GM18498 (cell line): Measurements from ENCODE around the gene CSHL1.
"Not testable (repeated sequence)": the region's sequence is repeated elsewhere in the genome, so short reads cannot be mapped to it uniquely, and the experiment has no call there.

Source experiments
- ATAC-seq: cut with Tn5 transposase; IDR thresholded peaks from one replicate; pipeline ENCODE4 v1.9.1; 2021; ENCODE audit warnings: mild to moderate bottlenecking, moderate library complexity; ENCODE audit not compliant: unreplicated experiment

Gene CSHL1

GRCh38 chr17:63941162-63941561 lies 30.1 kb upstream of the CSHL1 start:
- no peak for ATAC-seq

- ATAC-seq = no peak
These were observed 29.5 kb upstream of the CSHL1 start for GRCh38 chr17:63940584-63940983.

GRCh38 chr17:63939884-63940283 lies 28.8 kb upstream of the CSHL1 start:
- ATAC-seq = no peak

GRCh38 chr17:63939401-63939800 lies 28.3 kb upstream of the CSHL1 start:
- no peak for ATAC-seq

- ATAC-seq = no peak
These were observed 26.9 kb upstream of the CSHL1 start for GRCh38 chr17:63937920-63938319.

- no peak for ATAC-seq
These were observed 26.3 kb upstream of the CSHL1 start for GRCh38 chr17:63937319-63937718.

GRCh38 chr17:63934183-63935112 lies 23.4 kb upstream of the CSHL1 start:
- ATAC-seq = no peak

GRCh38 chr17:63933598-63933997 lies 22.5 kb upstream of the CSHL1 start:
- ATAC-seq = no peak

GRCh38 chr17:63932721-63933120 lies 21.7 kb upstream of the CSHL1 start:
- ATAC-seq = peak; percentile 5

- ATAC-seq = peak; percentile 88
These were observed 21.0 kb upstream of the CSHL1 start, which contains the start of gene CD79B for GRCh38 chr17:63931981-63932561. CD79B (minus strand) TSS chr17:63932331; CDS start chr17:63932261, 70 bp downstream.

GRCh38 chr17:63930951-63931575 lies 20.0 kb upstream of the CSHL1 start:
- ATAC-seq = no peak

GRCh38 chr17:63929860-63930766 lies 19.1 kb upstream of the CSHL1 start:
- ATAC-seq = no peak

- no peak for ATAC-seq
These were observed 18.1 kb upstream of the CSHL1 start for GRCh38 chr17:63928966-63929695.

GRCh38 chr17:63928172-63928666 lies 17.2 kb upstream of the CSHL1 start:
- no peak for ATAC-seq

GRCh38 chr17:63927464-63928171 lies 16.6 kb upstream of the CSHL1 start:
- ATAC-seq = no peak

- no peak for ATAC-seq
These were observed 15.1 kb upstream of the CSHL1 start for GRCh38 chr17:63926164-63926563.

GRCh38 chr17:63925615-63926014 lies 14.6 kb upstream of the CSHL1 start:
- no peak for ATAC-seq

GRCh38 chr17:63922402-63922801 lies 11.3 kb upstream of the CSHL1 start:
- not testable (repeated sequence) for ATAC-seq

GRCh38 chr17:63920779-63921178 lies 9.7 kb upstream of the CSHL1 start:
- not testable (repeated sequence) for ATAC-seq
